ENCODE measurements around the gene GREB1.

GRCh38 chr2:11657646-11658045 lies 123.8 kb downstream of the GREB1 start:
- no peak for TF ChIP-seq CTCF (IDR thresholded peaks at IDR 0.05)
- TF ChIP-seq EZH2 (IDR thresholded peaks at IDR 0.05) = no peak
- no peak for TF ChIP-seq EZH2phosphoT487 (IDR thresholded peaks at IDR 0.05)
